LNCaP clone FGC (cell line): ENCODE results near the gene CHST8.

Source experiments
- DNase-seq: peaks from one replicate; pipeline ENCODE4 v3.0.0-alpha.2; 2011; ENCODE audit warnings: low read depth
- H3K4me3 ChIP-seq: 2 replicates; pipeline ENCODE4 v1.5.1; 2011; ENCODE audit warnings: mild to moderate bottlenecking, low read depth, low read length, control low read depth
- CTCF ChIP-seq: IDR thresholded peaks from 2 replicates; pipeline ENCODE4 v1.5.1; 2012; ENCODE audit warnings: mild to moderate bottlenecking; ENCODE audit not compliant: control insufficient read depth, insufficient read depth; ENCODE audit errors: extremely low read depth

CHST8 gene

DNA sequence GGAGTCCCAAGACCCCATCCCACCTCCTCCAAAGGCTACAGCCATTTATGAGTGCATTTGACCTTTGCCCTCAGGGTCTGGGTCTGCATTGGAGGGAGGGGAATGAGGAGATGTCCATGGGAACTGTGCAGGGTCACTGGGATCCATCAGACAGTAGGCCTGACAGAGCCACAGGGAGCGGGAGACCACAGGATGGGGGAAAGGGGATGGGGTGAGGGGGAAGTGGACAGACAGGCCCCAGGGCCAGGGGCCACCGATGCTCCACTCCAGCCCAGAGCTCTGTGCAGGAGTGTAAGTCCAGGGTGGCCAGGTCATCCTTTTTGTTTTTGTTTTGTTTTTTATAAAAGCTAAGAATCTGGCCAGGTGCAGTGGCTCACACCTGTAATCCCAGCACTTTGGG, 82.5 kb downstream of the CHST8 start:
- DNase-seq, result no peak
- no peak overlapping the region for H3K4me3 ChIP-seq
- no peak for TF ChIP-seq CTCF

DNA sequence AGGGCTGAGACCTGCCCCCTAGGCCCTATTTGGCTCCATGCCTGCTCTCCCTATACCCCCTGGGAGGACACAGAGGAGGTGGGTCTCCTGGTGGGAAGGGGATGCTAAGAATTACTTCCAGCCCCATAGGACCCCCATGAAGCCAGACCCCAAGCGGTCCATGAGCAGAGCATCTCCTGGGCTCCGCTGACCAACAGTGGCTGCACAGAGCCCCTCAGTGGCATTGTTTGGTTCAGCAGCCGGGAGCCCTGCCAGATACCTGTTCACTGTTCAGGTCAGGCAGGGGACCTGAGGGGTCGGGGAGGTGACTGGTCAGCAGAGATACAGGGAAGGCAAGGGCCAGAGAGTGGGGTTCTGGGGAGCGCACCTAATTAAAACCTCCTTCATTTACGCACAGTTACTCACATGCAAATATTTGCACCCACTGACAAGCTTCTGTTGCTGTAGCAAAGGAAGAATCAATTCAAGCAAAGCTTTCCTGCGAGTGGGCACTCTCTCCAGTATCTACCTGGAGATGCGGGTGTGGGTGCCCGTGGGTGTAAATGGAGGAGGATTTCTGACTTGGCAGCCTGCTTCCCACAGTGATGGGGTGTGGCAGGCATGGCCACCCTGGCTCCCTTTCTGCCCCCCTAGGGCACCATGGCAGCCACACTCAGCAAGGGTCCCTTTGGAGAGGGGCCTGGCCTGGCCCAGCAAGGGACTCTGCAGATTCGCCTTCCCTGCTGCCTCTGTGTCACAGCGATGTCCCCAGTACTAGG, 83.5 kb downstream of the CHST8 start:
- TF ChIP-seq CTCF, result 0 out of 2 replicates have a peak, but pooled peaks have one; percentile 14
- H3K4me3 ChIP-seq, result no peak overlapping the region
- no peak for DNase-seq

DNA sequence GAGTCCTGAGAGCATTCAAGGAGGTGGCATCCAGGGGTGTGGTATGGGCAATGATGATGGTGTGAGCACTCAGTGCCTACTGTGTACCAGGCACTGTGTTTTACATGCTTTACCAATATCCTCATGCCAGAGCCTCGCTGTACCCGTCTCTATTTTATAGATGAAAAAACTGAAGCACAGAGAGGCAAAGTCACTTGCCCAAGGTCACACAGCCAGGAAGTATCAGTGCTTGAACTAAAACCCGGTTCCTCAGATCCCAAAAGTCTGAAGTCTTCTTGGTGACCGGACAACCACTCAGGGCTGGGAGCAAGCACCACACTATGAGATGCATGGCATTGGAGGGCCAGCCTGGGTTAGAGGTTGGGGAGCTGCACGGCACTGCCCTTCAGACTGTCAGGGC, 84.1 kb downstream of the CHST8 start:
- no peak for TF ChIP-seq CTCF
- DNase-seq, result no peak
- no peak overlapping the region for H3K4me3 ChIP-seq

GRCh38 chr19:33706631-33707030, 84.9 kb downstream of the CHST8 start:
- no peak for DNase-seq
- no peak overlapping the region for H3K4me3 ChIP-seq
- no peak for TF ChIP-seq CTCF

DNA sequence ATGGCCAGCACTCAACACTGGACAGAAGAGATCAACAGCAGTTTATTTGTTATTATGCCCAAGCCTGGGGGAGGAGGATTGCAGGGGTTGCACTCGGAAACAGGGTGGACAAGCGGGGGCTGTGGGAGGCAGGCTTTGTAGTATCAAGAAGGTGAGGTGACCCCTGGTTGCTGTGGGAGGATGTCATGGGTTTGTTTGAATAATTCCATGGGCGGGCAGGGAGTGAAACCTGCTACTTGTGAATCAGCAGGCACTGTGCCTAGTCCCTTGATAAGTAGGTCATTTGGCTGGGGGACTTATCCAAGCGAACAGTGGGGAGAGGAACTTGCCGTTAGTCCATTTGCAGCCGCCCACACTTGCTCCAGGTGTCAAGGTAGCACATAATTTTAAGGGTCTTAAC, 90.5 kb downstream of the CHST8 start:
- no peak overlapping the region for H3K4me3 ChIP-seq
- no peak for DNase-seq
- no peak for TF ChIP-seq CTCF

DNA sequence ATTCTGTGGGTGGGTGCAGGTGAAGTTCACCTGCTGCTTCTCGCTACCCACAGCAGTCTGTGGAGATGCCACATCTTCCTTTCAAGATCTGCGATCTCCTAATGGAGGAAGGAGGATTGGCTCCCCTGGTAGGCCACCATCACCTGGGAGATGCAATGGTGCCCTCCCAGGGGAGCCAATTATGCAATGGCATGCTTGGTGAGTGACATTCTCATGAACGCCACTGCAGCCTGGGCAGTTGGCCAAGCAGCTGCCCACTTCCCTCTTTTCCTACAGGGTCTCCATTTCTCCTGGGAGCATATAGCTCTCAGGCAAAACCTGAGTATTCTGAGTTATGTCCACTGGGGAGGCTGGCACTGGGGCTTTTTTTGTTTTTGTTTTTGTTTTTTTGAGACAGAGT, 91.4 kb downstream of the CHST8 start:
- no peak overlapping the region for H3K4me3 ChIP-seq
- no peak for TF ChIP-seq CTCF
- no peak for DNase-seq

DNA sequence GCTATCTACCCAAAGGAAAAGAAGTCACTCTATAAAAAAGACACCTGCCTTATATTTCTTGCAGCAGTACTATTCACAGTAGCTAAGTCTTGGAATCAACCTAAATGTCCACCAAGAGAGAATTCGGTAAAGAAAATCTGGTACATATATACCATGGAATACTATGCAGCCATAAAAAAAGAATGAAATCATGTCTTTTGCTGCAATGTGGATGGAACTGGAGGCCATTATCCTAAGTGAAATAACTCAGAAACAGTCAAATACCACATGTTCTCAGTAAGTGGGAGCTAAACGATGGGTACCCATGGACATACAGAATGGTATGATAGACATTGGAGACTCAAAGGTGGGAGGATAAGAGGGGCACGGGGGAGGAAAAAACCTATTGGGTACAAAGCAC, 92.4 kb downstream of the CHST8 start:
- DNase-seq, result no peak
- no peak for TF ChIP-seq CTCF
- H3K4me3 ChIP-seq, result no peak overlapping the region
